ENCODE measurements around the gene TMEM273.
A peak's percentile ranks its signal among the peaks of the same experiment; 100 is the strongest.

The TMEM273 gene

DNA sequence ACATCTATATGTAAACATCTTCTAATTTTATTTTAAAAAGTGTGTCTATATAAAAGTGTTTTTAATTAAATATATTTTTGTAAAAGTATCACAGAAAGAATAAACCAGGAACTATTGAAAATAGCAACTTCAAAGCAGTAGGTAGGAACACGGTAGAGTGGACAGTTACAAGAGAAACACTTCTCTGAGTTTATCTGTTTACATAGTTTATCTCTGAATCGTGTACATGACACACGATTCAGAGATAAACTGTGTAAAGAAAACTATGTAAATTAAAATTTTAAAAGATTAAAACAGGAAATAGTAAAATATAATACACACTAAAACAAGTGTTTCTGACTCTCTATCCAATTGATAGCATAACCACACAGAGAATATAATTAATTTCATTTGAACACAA, 29.3 kb downstream of the TMEM273 start:
- no peak for DNase-seq (ENCODE audit: low read depth)
- TF ChIP-seq, protein P1, sequence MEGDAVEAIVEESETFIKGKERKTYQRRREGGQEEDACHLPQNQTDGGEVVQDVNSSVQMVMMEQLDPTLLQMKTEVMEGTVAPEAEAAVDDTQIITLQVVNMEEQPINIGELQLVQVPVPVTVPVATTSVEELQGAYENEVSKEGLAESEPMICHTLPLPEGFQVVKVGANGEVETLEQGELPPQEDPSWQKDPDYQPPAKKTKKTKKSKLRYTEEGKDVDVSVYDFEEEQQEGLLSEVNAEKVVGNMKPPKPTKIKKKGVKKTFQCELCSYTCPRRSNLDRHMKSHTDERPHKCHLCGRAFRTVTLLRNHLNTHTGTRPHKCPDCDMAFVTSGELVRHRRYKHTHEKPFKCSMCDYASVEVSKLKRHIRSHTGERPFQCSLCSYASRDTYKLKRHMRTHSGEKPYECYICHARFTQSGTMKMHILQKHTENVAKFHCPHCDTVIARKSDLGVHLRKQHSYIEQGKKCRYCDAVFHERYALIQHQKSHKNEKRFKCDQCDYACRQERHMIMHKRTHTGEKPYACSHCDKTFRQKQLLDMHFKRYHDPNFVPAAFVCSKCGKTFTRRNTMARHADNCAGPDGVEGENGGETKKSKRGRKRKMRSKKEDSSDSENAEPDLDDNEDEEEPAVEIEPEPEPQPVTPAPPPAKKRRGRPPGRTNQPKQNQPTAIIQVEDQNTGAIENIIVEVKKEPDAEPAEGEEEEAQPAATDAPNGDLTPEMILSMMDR (conservative IDR thresholded peaks at IDR 0.05; ENCODE audit: low read depth, low read length) = no peak
- no peak overlapping the region for H3K4me3 ChIP-seq (ENCODE audit: low read depth, low read length)

- TF ChIP-seq, protein P1 (conservative IDR thresholded peaks at IDR 0.05; ENCODE audit: low read depth, low read length) = no peak
- DNase-seq (ENCODE audit: low read depth) = no peak
- no peak overlapping the region for H3K4me3 ChIP-seq (ENCODE audit: low read depth, low read length)
Observed at GRCh38 chr10:49158404-49158803, 29.8 kb downstream of the TMEM273 start.

DNA sequence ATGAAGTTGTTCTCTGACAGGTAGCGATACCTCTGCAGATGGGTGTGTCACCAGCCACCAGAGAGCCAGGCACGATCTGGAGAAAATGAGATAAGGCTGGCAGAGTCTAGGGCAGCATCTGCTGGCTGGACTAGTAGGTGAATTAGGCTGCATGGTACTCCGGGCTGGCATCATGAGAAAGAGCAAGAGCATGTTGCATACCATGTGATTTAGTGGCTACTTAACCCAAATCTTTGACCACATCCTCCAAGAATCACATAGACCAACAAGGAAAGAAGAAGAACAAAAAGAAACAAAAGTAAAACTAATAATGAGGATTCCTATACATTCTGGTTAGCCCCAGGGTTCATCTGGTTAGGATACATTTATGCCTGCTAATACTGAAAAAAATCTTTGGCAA, 31.0 kb downstream of the TMEM273 start:
- no peak for DNase-seq (ENCODE audit: low read depth)
- TF ChIP-seq, protein P1 (conservative IDR thresholded peaks at IDR 0.05; ENCODE audit: low read depth, low read length) = no peak
- H3K4me3 ChIP-seq (ENCODE audit: low read depth, low read length) = no peak overlapping the region

GRCh38 chr10:49154641-49155040, 33.5 kb downstream of the TMEM273 start:
- TF ChIP-seq, protein P1 (conservative IDR thresholded peaks at IDR 0.05; ENCODE audit: low read depth, low read length) = no peak
- no peak overlapping the region for H3K4me3 ChIP-seq (ENCODE audit: low read depth, low read length)
- no peak for DNase-seq (ENCODE audit: low read depth)

- H3K4me3 ChIP-seq (ENCODE audit: low read depth, low read length) = no peak overlapping the region
- peak; percentile 52 for DNase-seq (ENCODE audit: low read depth)
- TF ChIP-seq, protein P1 (conservative IDR thresholded peaks at IDR 0.05; ENCODE audit: low read depth, low read length) = no peak
Observed at GRCh38 chr10:49153971-49154370, 34.2 kb downstream of the TMEM273 start.

DNA sequence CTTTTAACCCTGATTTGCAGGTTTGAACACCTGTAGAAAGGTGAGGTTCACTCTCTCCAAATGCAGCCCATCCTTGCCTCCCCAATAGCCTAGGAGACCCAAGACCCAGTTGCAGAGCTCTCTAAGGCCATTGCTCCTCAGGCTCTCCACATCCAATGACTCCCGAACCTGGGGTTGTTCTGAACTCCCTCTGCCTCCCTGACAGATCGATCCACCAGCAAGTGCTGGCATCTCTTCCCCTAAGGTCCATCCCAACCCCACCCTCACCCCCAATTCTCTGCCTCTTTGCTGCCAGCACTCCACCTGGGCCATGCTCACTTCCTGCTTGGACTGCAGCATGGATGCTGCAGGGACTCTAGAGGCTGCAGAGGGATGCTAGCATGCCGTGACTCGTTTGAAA, 35.1 kb downstream of the TMEM273 start:
- TF ChIP-seq, protein P1 (conservative IDR thresholded peaks at IDR 0.05; ENCODE audit: low read depth, low read length) = no peak
- no peak for DNase-seq (ENCODE audit: low read depth)
- H3K4me3 ChIP-seq (ENCODE audit: low read depth, low read length) = no peak overlapping the region

DNA sequence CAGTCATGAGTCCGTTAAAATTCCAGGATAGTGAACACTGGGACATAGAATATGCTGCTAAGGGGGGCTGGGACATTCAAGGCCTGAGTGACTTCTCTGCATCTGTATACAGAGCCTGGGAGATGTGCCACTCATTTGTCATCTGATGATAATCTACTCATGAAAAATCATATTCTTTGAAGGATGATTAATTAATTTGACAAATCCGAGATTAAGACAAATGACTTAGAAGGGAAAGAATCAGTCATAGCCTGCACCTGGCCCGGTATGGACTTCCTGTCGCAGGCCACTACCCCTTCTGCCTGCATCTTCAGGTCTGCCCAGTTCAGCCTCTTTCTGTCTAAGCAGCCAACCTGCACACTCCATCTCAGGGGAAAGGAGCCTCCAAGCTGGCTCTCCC, 35.5 kb downstream of the TMEM273 start:
- DNase-seq (ENCODE audit: low read depth) = no peak
- TF ChIP-seq, protein P1 (conservative IDR thresholded peaks at IDR 0.05; ENCODE audit: low read depth, low read length) = no peak
- H3K4me3 ChIP-seq (ENCODE audit: low read depth, low read length) = no peak overlapping the region

Measured in choroid plexus epithelial cell (primary cell).